Duodenal mucosa (tissue), 2 donors: Measurements from ENCODE around the gene FFAR4.

Experiments used
- H3K27ac ChIP-seq: one replicate; pipeline ENCODE4 v1.7.0; 2013; ENCODE audit warnings: low read depth, low read length
- H3K27me3 ChIP-seq, 2 donors: one replicate each; pipeline ENCODE4 v1.7.0; 2013; ENCODE audit warnings: low read length in 2 of 2, control low read depth in 1 of 2; ENCODE audit not compliant: insufficient read depth in 2 of 2, control insufficient read depth in 1 of 2
- H3K36me3 ChIP-seq, 2 donors: one replicate each; pipeline ENCODE4 v1.7.0; 2013; ENCODE audit warnings: low read length in 2 of 2, control low read depth in 1 of 2; ENCODE audit not compliant: insufficient read depth in 2 of 2, control insufficient read depth in 1 of 2
- H3K4me1 ChIP-seq, 2 donors: one replicate each; pipeline ENCODE4 v1.7.0; 2013; ENCODE audit warnings: low read length in 2 of 2, control low read depth in 1 of 2; ENCODE audit not compliant: insufficient read depth in 2 of 2, control insufficient read depth in 1 of 2
- H3K4me3 ChIP-seq, 2 donors: one replicate each; pipeline ENCODE4 v1.7.0; 2013; ENCODE audit warnings: low read length in 2 of 2, low read depth in 1 of 2
- H3K9ac ChIP-seq, 2 donors: one replicate each; pipeline ENCODE4 v1.7.0; 2013; ENCODE audit warnings: low read length in 2 of 2, low read depth in 1 of 2
- H3K9me3 ChIP-seq, 2 donors: one replicate each; pipeline ENCODE4 v1.7.0; 2013; ENCODE audit warnings: low read length in 2 of 2, control low read depth in 1 of 2; ENCODE audit not compliant: control insufficient read depth in 1 of 2

Gene FFAR4

DNA sequence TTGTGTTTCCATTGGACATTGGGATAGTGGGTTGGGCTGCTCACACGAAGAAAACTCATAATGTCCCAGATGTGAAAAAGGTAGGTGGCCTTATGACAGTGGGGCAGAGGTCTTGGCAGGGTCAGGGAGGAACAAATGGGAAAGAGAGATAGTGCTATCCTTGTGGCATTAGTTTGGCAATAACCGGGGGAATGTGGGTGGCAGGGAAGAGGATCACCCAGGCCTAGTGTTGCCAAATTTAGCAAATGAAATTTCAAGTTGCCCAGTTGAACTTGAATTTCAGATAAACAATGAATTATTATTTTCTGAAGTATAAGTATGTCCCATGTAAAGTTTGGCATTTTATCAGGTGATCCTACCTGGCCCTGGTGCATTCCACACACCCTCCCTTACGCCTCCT, 46.7 kb downstream of the FFAR4 start:
- no peak overlapping the region for H3K4me3 ChIP-seq
- no peaks in the 10 kb centered on the region for H3K36me3 ChIP-seq
- no peaks in the 10 kb centered on the region for H3K9me3 ChIP-seq
- H3K27me3 ChIP-seq = peaks cover 0 to 4% of the 10 kb centered on the region in 2 donors
- H3K9ac ChIP-seq = no peak overlapping the region
- H3K4me1 ChIP-seq = no peaks in the 10 kb centered on the region
- no peak overlapping the region for H3K27ac ChIP-seq

GRCh38 chr10:93614101-93614825, 47.8 kb downstream of the FFAR4 start:
- Histone ChIP-seq H3K9ac (no peak overlapping the region), H3K4me3 (no peak overlapping the region), H3K36me3 (no peaks in the 10 kb centered on the region), H3K9me3 (no peaks in the 10 kb centered on the region), H3K27me3 (peaks cover 0 to 1% of the 10 kb centered on the region in 2 donors), H3K27ac (no peak overlapping the region), H3K4me1 (no peaks in the 10 kb centered on the region)

DNA sequence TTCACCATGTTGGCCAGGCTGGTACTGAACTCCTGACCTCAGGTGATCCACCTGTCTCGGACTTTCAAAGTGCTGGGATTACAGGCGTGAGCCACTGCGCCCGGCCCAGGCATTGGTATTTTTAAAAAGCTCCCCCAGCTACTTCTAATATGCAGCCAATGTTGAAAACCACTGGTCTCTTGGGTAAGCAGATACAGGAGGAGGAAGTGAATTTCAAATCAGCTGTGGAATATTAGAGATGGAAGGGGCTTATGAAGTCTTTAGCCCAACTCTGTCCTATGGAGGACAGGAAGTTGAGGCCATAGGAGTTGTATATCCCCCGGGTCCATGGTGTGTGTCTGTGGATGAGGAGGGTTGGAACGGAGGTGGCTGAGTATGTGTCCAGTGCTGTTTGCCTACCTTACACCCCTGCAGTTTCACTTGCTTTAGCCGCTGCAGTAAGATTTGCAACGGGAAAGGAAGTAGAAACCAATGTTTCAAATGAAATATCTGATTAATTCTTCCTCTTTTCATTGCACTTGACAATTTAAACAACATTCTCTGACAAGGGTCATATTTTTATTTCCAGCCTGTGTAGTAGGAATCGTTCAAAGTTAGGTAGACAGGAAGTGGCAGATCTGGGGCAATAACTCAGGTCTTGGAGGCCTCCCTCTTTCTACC, 49.2 kb downstream of the FFAR4 start:
- no peaks in the 10 kb centered on the region for H3K27me3 ChIP-seq
- H3K4me1 ChIP-seq = no peaks in the 10 kb centered on the region
- no peaks in the 10 kb centered on the region for H3K9me3 ChIP-seq
- no peaks in the 10 kb centered on the region for H3K36me3 ChIP-seq
- no peak overlapping the region for H3K27ac ChIP-seq
- no peak overlapping the region for H3K4me3 ChIP-seq
- H3K9ac ChIP-seq = no peak overlapping the region

DNA sequence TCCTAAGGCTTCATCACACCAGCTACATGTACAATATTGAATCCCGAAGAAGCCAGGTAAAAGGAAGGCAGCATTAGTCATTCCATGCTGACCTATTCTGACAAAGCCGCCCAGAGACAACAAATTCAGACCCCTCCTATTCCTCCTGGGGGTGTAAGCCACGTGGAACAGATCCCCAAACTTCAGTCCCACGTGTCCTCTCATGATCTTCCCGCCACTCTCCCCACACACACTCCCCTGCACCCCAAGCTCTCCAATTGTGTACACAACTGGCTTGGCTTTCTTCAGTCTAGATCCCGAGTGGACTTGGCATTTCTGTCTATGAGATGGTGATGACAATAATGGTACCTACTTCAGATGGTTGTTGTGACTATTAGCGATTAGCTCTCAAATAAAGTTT, 54.5 kb downstream of the FFAR4 start:
- Histone ChIP-seq H3K27ac (no peak overlapping the region), H3K9me3 (no peaks in the 10 kb centered on the region), H3K27me3 (no peaks in the 10 kb centered on the region), H3K4me3 (no peak overlapping the region), H3K36me3 (no peaks in the 10 kb centered on the region), H3K9ac (no peak overlapping the region), H3K4me1 (no peaks in the 10 kb centered on the region)

- Histone ChIP-seq H3K27me3 (no peaks in the 10 kb centered on the region), H3K9me3 (no peaks in the 10 kb centered on the region), H3K9ac (no peak overlapping the region), H3K27ac (no peak overlapping the region), H3K4me3 (no peak overlapping the region), H3K4me1 (no peaks in the 10 kb centered on the region), H3K36me3 (no peaks in the 10 kb centered on the region)
These were observed 56.5 kb downstream of the FFAR4 start for GRCh38 chr10:93622942-93623341.

DNA sequence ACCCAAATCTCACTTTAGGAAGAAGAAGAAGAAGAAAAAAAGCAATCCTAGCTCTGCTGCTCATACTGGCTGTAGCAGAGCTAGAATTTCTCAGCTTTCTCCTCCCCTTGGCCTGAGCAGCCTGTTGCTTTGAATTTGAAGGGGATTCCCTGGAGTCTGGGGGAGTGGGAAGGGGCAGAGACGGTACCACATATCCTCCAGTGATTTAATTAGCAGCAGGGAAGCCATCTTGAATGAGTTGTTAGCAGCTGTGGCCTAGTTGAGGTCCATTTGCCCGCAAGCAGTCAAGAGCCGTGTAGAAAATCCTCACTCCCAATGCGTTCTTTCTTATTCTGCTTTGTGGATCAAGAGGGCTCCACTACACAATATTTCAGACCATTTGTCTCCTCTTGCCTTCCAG, 62.4 kb downstream of the FFAR4 start:
- H3K4me3 ChIP-seq = no peak overlapping the region
- H3K27me3 ChIP-seq = no peaks in the 10 kb centered on the region

DNA sequence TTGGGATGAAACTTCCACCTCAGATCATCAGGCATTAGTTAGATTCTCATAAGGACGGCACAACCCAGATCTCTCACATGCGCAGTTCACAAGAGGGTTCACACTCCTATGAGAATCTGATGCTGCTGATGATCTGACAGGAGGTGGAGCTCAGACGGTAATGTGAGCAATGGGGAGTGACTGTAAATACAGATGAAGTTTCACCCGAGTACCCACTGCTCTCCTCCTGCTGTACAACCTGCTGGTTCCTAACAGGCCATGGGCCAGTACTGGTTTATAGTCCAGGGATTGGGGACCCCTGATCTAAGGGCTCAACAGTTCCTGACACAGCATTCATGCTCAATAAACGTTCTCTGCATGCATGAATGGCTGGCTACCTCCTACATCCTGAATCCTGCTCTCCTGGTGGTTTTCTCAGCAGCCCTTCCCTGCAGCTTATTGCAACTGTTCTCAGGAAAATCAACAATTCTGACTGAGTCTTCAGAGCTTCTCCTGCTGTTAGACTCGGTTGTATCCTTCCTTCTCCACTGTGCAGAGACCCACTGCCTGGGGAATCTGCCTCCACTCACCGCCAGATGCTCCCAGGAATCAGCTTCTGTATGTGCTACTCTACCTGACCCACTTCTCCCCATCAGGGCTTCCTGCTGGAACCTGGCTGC, 63.3 kb downstream of the FFAR4 start:
- H3K27ac ChIP-seq = no peak overlapping the region
- no peaks in the 10 kb centered on the region for H3K36me3 ChIP-seq
- H3K9me3 ChIP-seq = no peaks in the 10 kb centered on the region
- H3K4me1 ChIP-seq = no peaks in the 10 kb centered on the region
- H3K27me3 ChIP-seq = no peaks in the 10 kb centered on the region
- H3K4me3 ChIP-seq = no peak overlapping the region
- H3K9ac ChIP-seq = no peak overlapping the region

More for the DNA sequence above, 62.4 kb downstream of the FFAR4 start:
- Histone ChIP-seq H3K27ac (no peak overlapping the region), H3K4me1 (no peaks in the 10 kb centered on the region), H3K9ac (no peak overlapping the region), H3K36me3 (no peaks in the 10 kb centered on the region), H3K9me3 (no peaks in the 10 kb centered on the region)

DNA sequence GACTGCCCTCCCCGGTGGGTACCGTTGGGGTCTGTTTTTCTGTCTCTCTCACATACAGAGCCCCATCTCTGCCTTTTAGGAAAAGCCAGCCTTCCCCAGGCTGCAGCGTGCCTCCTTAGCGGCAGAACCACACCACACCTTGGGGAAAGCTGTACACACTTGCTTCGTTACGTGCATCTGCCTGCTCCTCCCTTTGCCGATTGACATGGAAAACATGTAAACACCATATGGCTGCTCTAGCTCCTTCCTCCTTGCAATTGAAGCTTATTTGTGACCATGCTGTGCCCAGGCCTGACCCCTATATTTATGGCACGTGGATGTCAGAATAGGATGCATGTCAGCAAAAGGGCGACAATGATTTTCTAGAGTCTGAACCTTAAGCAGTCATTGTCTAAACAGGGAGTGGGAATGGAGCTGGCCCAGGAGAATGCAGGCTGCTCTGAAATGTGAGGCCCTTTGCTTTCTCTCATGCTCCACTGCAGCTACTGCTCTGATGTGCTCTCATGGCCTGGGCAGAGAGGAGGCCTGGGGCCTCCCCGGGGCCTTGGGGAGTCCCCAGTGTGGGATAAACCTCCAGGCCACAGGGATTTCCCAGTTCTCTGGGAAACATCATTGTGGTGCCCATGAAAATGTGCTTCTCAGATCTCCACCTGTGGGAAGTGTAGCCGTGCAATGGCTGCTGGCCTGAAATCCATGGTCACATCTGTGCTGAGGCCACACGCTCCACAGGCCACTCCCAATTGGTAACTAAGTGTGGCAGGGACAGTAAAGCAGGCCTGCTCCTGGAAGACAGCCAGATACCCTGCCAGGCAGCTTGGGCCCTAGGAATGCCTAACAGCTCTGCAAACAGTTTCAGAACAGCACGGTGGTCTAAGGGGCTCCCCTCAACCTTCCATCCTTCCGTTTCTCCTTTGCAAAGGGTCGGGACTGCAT, 64.4 kb downstream of the FFAR4 start:
- H3K4me3 ChIP-seq = no peak overlapping the region
- no peaks in the 10 kb centered on the region for H3K4me1 ChIP-seq
- no peaks in the 10 kb centered on the region for H3K9me3 ChIP-seq
- H3K27ac ChIP-seq = no peak overlapping the region
- H3K27me3 ChIP-seq = no peaks in the 10 kb centered on the region
- H3K36me3 ChIP-seq = no peaks in the 10 kb centered on the region
- no peak overlapping the region for H3K9ac ChIP-seq
